ENCODE measurements around the gene CHURC1. TPM values are rescaled to one million over a fixed set of nuclear protein-coding genes. Genes with fewer than 3 reads are reported as not detected.

The CHURC1 gene
- total RNA-seq, 1 donor from 2014 or later: 59.8 TPM

GRCh38 chr14:64968651-64969050, 54.4 kb downstream of the CHURC1 start:
- Histone ChIP-seq H2AFZ (replicated peaks) (no peak overlapping the region), H3K9me3 (ENCODE audit: low read depth) (no peaks in the 10 kb centered on the region), H4K20me1 (ENCODE audit: low read depth) (peaks cover 10% of the 10 kb centered on the region), H3K27ac (no peak overlapping the region), H3K4me3 (no peak overlapping the region), H3K27me3 (peaks cover 32% of the 10 kb centered on the region), H3K9ac (no peak overlapping the region), H3K4me2 (peak overlapping the region; percentile 40), H3K4me1 (peaks cover 26% of the 10 kb centered on the region), H3K79me2 (ENCODE audit: low read depth) (no peaks in the 10 kb centered on the region), H3K36me3 (no peaks in the 10 kb centered on the region), H3F3A (ENCODE audit: low read depth) (peaks cover 13% of the 10 kb centered on the region)
- Mint-ChIP-seq H3K4me1 (peaks cover 13% of the 10 kb centered on the region), H3K4me3 (no peak overlapping the region), H3K36me3 (no peaks in the 10 kb centered on the region), H3K27me3 (ENCODE audit: insufficient read depth, low read depth) (no peaks in the 10 kb centered on the region), H3K27ac (no peak overlapping the region), H3K9me3 (no peaks in the 10 kb centered on the region)
- peak; percentile 41 for DNase-seq (ENCODE audit: low spot score)
- TF ChIP-seq CTCF (IDR thresholded peaks at IDR 0.05) (no peak), EZH2 (IDR thresholded peaks at IDR 0.05) (no peak), EZH2phosphoT487 (IDR thresholded peaks at IDR 0.05) (no peak)

- H3K27ac Mint-ChIP-seq: peak overlapping the region; percentile 62
- Histone ChIP-seq H3K27ac (no peak overlapping the region), H3K4me3 (no peak overlapping the region)
Observed at GRCh38 chr14:64970041-64970440, 55.8 kb downstream of the CHURC1 start.

GRCh38 chr14:64970776-64971477, 56.7 kb downstream of the CHURC1 start:
- no peaks in the 10 kb centered on the region for H3K79me2 ChIP-seq (ENCODE audit: low read depth)
- peak overlapping the region; percentile 92 for H3K4me2 ChIP-seq
- H3K36me3 Mint-ChIP-seq: no peaks in the 10 kb centered on the region
- H3K9ac ChIP-seq: no peak overlapping the region
- H3K27ac Mint-ChIP-seq: no peak overlapping the region
- no peaks in the 10 kb centered on the region for H3K27me3 Mint-ChIP-seq (ENCODE audit: insufficient read depth, low read depth)
- H3K4me1 Mint-ChIP-seq: peaks cover 18% of the 10 kb centered on the region
- H3K27ac ChIP-seq: no peak overlapping the region
- peak overlapping the region; percentile 95 for H3K4me3 ChIP-seq
- no peak overlapping the region for H2AFZ ChIP-seq (replicated peaks)
- no peaks in the 10 kb centered on the region for H3K36me3 ChIP-seq
- no peak for TF ChIP-seq EZH2 (IDR thresholded peaks at IDR 0.05)
- no peak for TF ChIP-seq EZH2phosphoT487 (IDR thresholded peaks at IDR 0.05)
- TF ChIP-seq CTCF (IDR thresholded peaks at IDR 0.05): no peak
- H3K4me1 ChIP-seq: peaks cover 33% of the 10 kb centered on the region
- H3K4me3 Mint-ChIP-seq: peak overlapping the region; percentile 85
- H3K9me3 ChIP-seq (ENCODE audit: low read depth): no peaks in the 10 kb centered on the region
- peaks cover 10% of the 10 kb centered on the region for H4K20me1 ChIP-seq (ENCODE audit: low read depth)
- no peak for DNase-seq (ENCODE audit: low spot score)
- peaks cover 32% of the 10 kb centered on the region for H3K27me3 ChIP-seq
- H3K9me3 Mint-ChIP-seq: no peaks in the 10 kb centered on the region
- peaks cover 26% of the 10 kb centered on the region for H3F3A ChIP-seq (ENCODE audit: low read depth)

More at GRCh38 chr14:64970041-64970440, 55.8 kb downstream of the CHURC1 start:
- no peak overlapping the region for H3K9ac ChIP-seq
- Mint-ChIP-seq H3K4me1 (peaks cover 18% of the 10 kb centered on the region), H3K9me3 (no peaks in the 10 kb centered on the region), H3K36me3 (no peaks in the 10 kb centered on the region), H3K27me3 (ENCODE audit: insufficient read depth, low read depth) (no peaks in the 10 kb centered on the region), H3K4me3 (peak overlapping the region; percentile 85)
- H3K27me3 ChIP-seq: peaks cover 32% of the 10 kb centered on the region
- H4K20me1 ChIP-seq (ENCODE audit: low read depth): peaks cover 10% of the 10 kb centered on the region
- peaks cover 21% of the 10 kb centered on the region for H3F3A ChIP-seq (ENCODE audit: low read depth)
- TF ChIP-seq EZH2phosphoT487 (IDR thresholded peaks at IDR 0.05): no peak
- no peak for TF ChIP-seq EZH2 (IDR thresholded peaks at IDR 0.05)
- TF ChIP-seq CTCF (IDR thresholded peaks at IDR 0.05): no peak
- peaks cover 33% of the 10 kb centered on the region for H3K4me1 ChIP-seq
- H3K36me3 ChIP-seq: no peaks in the 10 kb centered on the region
- H3K9me3 ChIP-seq (ENCODE audit: low read depth): no peaks in the 10 kb centered on the region
- no peak overlapping the region for H3K4me2 ChIP-seq
- DNase-seq (ENCODE audit: low spot score): no peak
- H3K79me2 ChIP-seq (ENCODE audit: low read depth): no peaks in the 10 kb centered on the region
- no peak overlapping the region for H2AFZ ChIP-seq (replicated peaks)

Measured in neural progenitor cell (in vitro differentiated cells).